ENCODE data around the gene OR1S1. TPM values are rescaled to one million over a fixed set of nuclear protein-coding genes. Genes with fewer than 3 reads are reported as not detected.

OR1S1 gene
- total RNA-seq, 1 experiment from 2014 or later = not detected

Other genes starting within 250 kb of the OR1S1 start
- not detected in 2 replicates for gene OR9Q1, start 188.8 kb upstream of the OR1S1 start, total RNA-seq (2014; rRNA removed; shearing (Covaris generic))
- gene OR6Q1, start 181.8 kb upstream of the OR1S1 start, total RNA-seq (2014; rRNA removed; shearing (Covaris generic)) = not detected in 2 replicates
- not detected in 2 replicates for gene OR9I1, start 87.2 kb upstream of the OR1S1 start, total RNA-seq (2014; rRNA removed; shearing (Covaris generic))
- not detected in 2 replicates for gene OR9Q2, start 23.6 kb upstream of the OR1S1 start, total RNA-seq (2014; rRNA removed; shearing (Covaris generic))
- not detected in 2 replicates for gene OR1S2, start 8.6 kb upstream of the OR1S1 start, total RNA-seq (2014; rRNA removed; shearing (Covaris generic))
- gene OR10Q1, start 16.2 kb downstream of the OR1S1 start, total RNA-seq (2014; rRNA removed; shearing (Covaris generic)) = not detected in 2 replicates
- not detected in 2 replicates for gene OR10W1, start 55.5 kb downstream of the OR1S1 start, total RNA-seq (2014; rRNA removed; shearing (Covaris generic))
- not detected in 2 replicates for gene OR5B17, start 146.3 kb downstream of the OR1S1 start, total RNA-seq (2014; rRNA removed; shearing (Covaris generic))
- gene OR5B3, start 194.2 kb downstream of the OR1S1 start, total RNA-seq (2014; rRNA removed; shearing (Covaris generic)) = not detected in 2 replicates
- not detected in 2 replicates for gene OR5B2, start 215.4 kb downstream of the OR1S1 start, total RNA-seq (2014; rRNA removed; shearing (Covaris generic))
- not detected in 2 replicates for gene OR5B12, start 229.5 kb downstream of the OR1S1 start, total RNA-seq (2014; rRNA removed; shearing (Covaris generic))

Data from H4 (cell line).